Endothelial cell of umbilical vein (primary cell): Measurements from ENCODE around the gene KCNG1. TPM values are rescaled to one million over a fixed set of nuclear protein-coding genes. Genes with fewer than 3 reads are reported as not detected.

ENCODE experiments used
- polyA plus RNA-seq, 4 experiments: library from polyadenylated mRNA; depleted of rRNA in 3 of 4; stranded (reverse) in 3 of 4; unstranded in 1 of 4; fragments of >200 nt; gene quantifications; 2 replicates each; pipeline versions ENCODE4 v1.2.1 to v1.2.3, GENCODE V29; 2011 to 2012; ENCODE audit warnings: missing spikeins in 1 of 4
- total RNA-seq: library from RNA; stranded (reverse); gene quantifications from 2 replicates; pipeline ENCODE4 v1.2.3, GENCODE V29; 2021

Gene KCNG1
- total and polyA plus RNA-seq, 2 donors (not counting 3 experiments of a cell fraction or from before 2014, with no cell fraction given): 0.22 to 1.1 TPM

Other genes starting within 250 kb of the KCNG1 start
- 0.85 and 1.5 TPM in 2 replicates for gene BCAS4, start 228.0 kb downstream of the KCNG1 start, total RNA-seq
- 1.0 and 1.2 TPM in 2 replicates for gene BCAS4, start 228.0 kb downstream of the KCNG1 start, polyA plus RNA-seq
- gene ADNP, start 91.7 kb downstream of the KCNG1 start, total RNA-seq: 66.0 and 69.0 TPM in 2 replicates
- gene ADNP, start 91.7 kb downstream of the KCNG1 start, polyA plus RNA-seq: 13.4 and 17.8 TPM in 2 replicates
- gene DPM1, start 64.6 kb downstream of the KCNG1 start, total RNA-seq: 38.7 and 41.9 TPM in 2 replicates
- 21.4 and 33.9 TPM in 2 replicates for gene DPM1, start 64.6 kb downstream of the KCNG1 start, polyA plus RNA-seq
- 3.6 and 4.2 TPM in 2 replicates for gene MOCS3, start 64.3 kb downstream of the KCNG1 start, total RNA-seq
- 3.2 and 4.0 TPM in 2 replicates for gene MOCS3, start 64.3 kb downstream of the KCNG1 start, polyA plus RNA-seq